H9 (cell line): ENCODE measurements around the gene TSPAN31. TPM values are rescaled to one million over a fixed set of nuclear protein-coding genes. Genes with fewer than 3 reads are reported as not detected.

Experiments used
- DNase-seq: peaks from one replicate; pipeline ENCODE4 v3.0.0-alpha.2; 2017
- H2AFZ ChIP-seq: one replicate; pipeline ENCODE4 v1.6.1; 2013; ENCODE audit warnings: mild to moderate bottlenecking, low read length, control low read depth, moderate library complexity
- H2AK5ac ChIP-seq: 2 replicates; pipeline ENCODE4 v1.6.1; 2013; ENCODE audit warnings: low read length, control low read depth, mixed read lengths; ENCODE audit not compliant: insufficient read length
- H2BK120ac ChIP-seq: one replicate; pipeline ENCODE4 v1.6.1; 2013; ENCODE audit warnings: low read depth, mild to moderate bottlenecking, low read length, control low read depth, inconsistent platforms; ENCODE audit not compliant: poor library complexity, severe bottlenecking
- H2BK12ac ChIP-seq: 2 replicates; pipeline ENCODE4 v1.6.1; 2013; ENCODE audit warnings: low read length, control low read depth, mixed read lengths, low read depth; ENCODE audit not compliant: insufficient read length
- H2BK15ac ChIP-seq: 2 replicates; pipeline ENCODE4 v1.6.1; 2013; ENCODE audit warnings: low read depth, low read length, control low read depth
- H2BK20ac ChIP-seq: one replicate; pipeline ENCODE4 v1.6.1; 2013; ENCODE audit warnings: low read depth, mild to moderate bottlenecking, low read length, control low read depth, inconsistent platforms; ENCODE audit not compliant: poor library complexity, severe bottlenecking
- H2BK5ac ChIP-seq: 2 replicates; pipeline ENCODE4 v1.6.1; 2013; ENCODE audit warnings: low read length, control low read depth, mixed read lengths; ENCODE audit not compliant: insufficient read length
- H3K14ac ChIP-seq: 2 replicates; pipeline ENCODE4 v1.6.1; 2013; ENCODE audit warnings: low read length, control low read depth; ENCODE audit not compliant: insufficient read depth
- H3K18ac ChIP-seq: 2 replicates; pipeline ENCODE4 v1.6.1; 2013; ENCODE audit warnings: low read depth, mild to moderate bottlenecking, mixed read lengths, low read length, control low read depth; ENCODE audit not compliant: insufficient read length
- H3K23ac ChIP-seq: 2 replicates; pipeline ENCODE4 v1.6.1; 2013; ENCODE audit warnings: low read length, control low read depth, mixed read lengths, low read depth; ENCODE audit not compliant: insufficient read length
- H3K23me2 ChIP-seq: 2 replicates; pipeline ENCODE4 v1.6.1; 2013; ENCODE audit warnings: low read depth, mild to moderate bottlenecking, mixed read lengths, low read length, control low read depth; ENCODE audit not compliant: insufficient read length, poor library complexity, severe bottlenecking
- H3K27ac ChIP-seq: 2 replicates; pipeline ENCODE4 v1.5.1; 2013; ENCODE audit warnings: low read length, control low read depth, mixed read lengths, low read depth; ENCODE audit not compliant: insufficient read length
- H3K27me3 ChIP-seq: 2 replicates; pipeline ENCODE4 v1.6.1; 2013; ENCODE audit warnings: low read length, control low read depth, inconsistent platforms; ENCODE audit not compliant: insufficient read depth
- H3K4ac ChIP-seq: 2 replicates; pipeline ENCODE4 v1.6.1; 2013; ENCODE audit warnings: low read depth, mild to moderate bottlenecking, control low read depth, inconsistent platforms, low read length, moderate library complexity
- H3K4me1 ChIP-seq: 2 replicates; pipeline ENCODE4 v1.6.1; 2013; ENCODE audit warnings: low read length, control low read depth, inconsistent platforms; ENCODE audit not compliant: insufficient read depth
- H3K4me2 ChIP-seq: 2 replicates; pipeline ENCODE4 v1.6.1; 2013; ENCODE audit warnings: low read length, control low read depth, mixed read lengths; ENCODE audit not compliant: insufficient read length, insufficient read depth
- H3K56ac ChIP-seq: 2 replicates; pipeline ENCODE4 v1.6.1; 2013; ENCODE audit warnings: low read depth, mild to moderate bottlenecking, mixed read lengths, low read length, control low read depth; ENCODE audit not compliant: insufficient read length
- H3K79me1 ChIP-seq: 2 replicates; pipeline ENCODE4 v1.6.1; 2013; ENCODE audit warnings: low read depth, mild to moderate bottlenecking, moderate library complexity, low read length, control low read depth, inconsistent platforms; ENCODE audit not compliant: insufficient read depth, poor library complexity, severe bottlenecking
- H3K79me2 ChIP-seq: 2 replicates; pipeline ENCODE4 v1.6.1; 2013; ENCODE audit warnings: low read length, control low read depth, inconsistent platforms; ENCODE audit not compliant: insufficient read depth
- H3K9ac ChIP-seq: 2 replicates; pipeline ENCODE4 v1.6.1; 2013; ENCODE audit warnings: low read length, control low read depth, mixed read lengths; ENCODE audit not compliant: insufficient read length; ENCODE audit errors: extremely low read depth
- H3K9me3 ChIP-seq: one replicate; pipeline ENCODE4 v1.6.1; 2013; ENCODE audit warnings: low read depth, low read length, inconsistent platforms; ENCODE audit not compliant: control insufficient read depth
- H3T11ph ChIP-seq: one replicate; pipeline ENCODE4 v1.6.1; 2013; ENCODE audit warnings: mild to moderate bottlenecking, low read length, control low read depth, inconsistent platforms
- H4K20me1 ChIP-seq: one replicate; pipeline ENCODE4 v1.6.1; 2013; ENCODE audit not compliant: control insufficient read depth, insufficient read length, insufficient read depth
- H4K5ac ChIP-seq: 2 replicates; pipeline ENCODE4 v1.6.1; 2013; ENCODE audit warnings: low read depth, mild to moderate bottlenecking, mixed read lengths, low read length, control low read depth; ENCODE audit not compliant: insufficient read length
- H4K8ac ChIP-seq: replicated peaks from 2 replicates; pipeline ENCODE4 v1.6.1; 2013; ENCODE audit warnings: low read length, control low read depth, mixed read lengths, low read depth; ENCODE audit not compliant: insufficient read length
- H4K91ac ChIP-seq: 2 replicates; pipeline ENCODE4 v1.6.1; 2013; ENCODE audit warnings: low read depth, mild to moderate bottlenecking, moderate library complexity, mixed read lengths, low read length, control low read depth; ENCODE audit not compliant: insufficient read length
- H3K27ac Mint-ChIP-seq, 3 experiments: 2 replicates in 2 of 3; 3 replicates in 1 of 3; pipeline ENCODE4 v1.8.0; 2020 to 2021; ENCODE audit warnings: mixed read lengths in 3 of 3, mild to moderate bottlenecking in 1 of 3, moderate library complexity in 1 of 3
- H3K27me3 Mint-ChIP-seq: 2 replicates; pipeline ENCODE4 v1.8.0; 2021; ENCODE audit warnings: low read depth, mild to moderate bottlenecking, moderate library complexity, mixed read lengths
- H3K36me3 Mint-ChIP-seq, 3 experiments: 2 replicates in 2 of 3; 3 replicates in 1 of 3; pipeline ENCODE4 v1.8.0; 2020 to 2021; ENCODE audit warnings: low read depth in 3 of 3, mixed read lengths in 3 of 3; ENCODE audit not compliant: insufficient read depth in 1 of 3
- H3K4me1 Mint-ChIP-seq, 2 experiments: 2 replicates each; pipeline ENCODE4 v1.8.0; 2020; ENCODE audit warnings: mixed read lengths in 2 of 2
- H3K4me3 Mint-ChIP-seq, 2 experiments: 2 replicates in 1 of 2; 3 replicates in 1 of 2; pipeline ENCODE4 v1.8.0; 2020 to 2021; ENCODE audit warnings: mild to moderate bottlenecking in 2 of 2, mixed read lengths in 2 of 2, moderate library complexity in 1 of 2
- H3K9me3 Mint-ChIP-seq, 2 experiments: 2 replicates in 1 of 2; 3 replicates in 1 of 2; pipeline ENCODE4 v1.8.0; 2020; ENCODE audit warnings: mild to moderate bottlenecking in 2 of 2, mixed read lengths in 2 of 2, moderate library complexity in 1 of 2
- CTCF ChIP-seq: fragments of 200-600 bp; sonication (generic); conservative IDR thresholded peaks from 3 replicates; pipeline ENCODE4 v1.8.0; 2021; ENCODE audit warnings: antibody characterized with exemption, mild to moderate bottlenecking
- WGBS: extraction: QIAGEN DNeasy Blood & Tissue Kit; methylation state at CpG from one replicate; pipeline ENCODE4 v1.1.7; 2013; ENCODE audit warnings: missing lambda C conversion rate, low lambda C conversion rate, mixed read lengths; ENCODE audit not compliant: insufficient read length; ENCODE audit errors: extremely low coverage; 5-methylcytosine and 5-hydroxymethylcytosine counted together
- total RNA-seq: library from RNA; stranded (reverse); gene quantifications from 2 replicates; pipeline ENCODE4 v1.2.1, GENCODE V29; 2021

TSPAN31 gene
- total RNA-seq, 1 experiment from 2014 or later = 20.0 TPM

DNA sequence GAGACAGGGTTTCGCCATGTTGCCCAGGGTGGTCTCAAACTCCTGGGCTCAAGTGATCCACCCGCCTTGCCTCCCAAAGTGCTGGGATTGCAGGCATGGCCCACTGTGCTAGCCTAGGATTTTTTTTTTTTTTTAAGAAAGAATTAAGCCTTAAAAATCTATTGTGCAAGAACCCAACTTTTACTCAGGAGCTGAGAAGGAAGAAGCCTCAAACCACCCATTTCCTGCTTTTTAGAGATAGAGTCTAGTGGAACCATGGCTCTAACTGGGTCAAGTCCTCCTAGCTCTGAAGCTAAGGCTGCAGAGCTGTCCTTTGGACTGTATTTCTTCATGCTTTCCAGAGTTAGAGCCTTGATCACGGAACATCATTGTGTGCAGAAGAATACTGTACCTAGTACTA lies 36.4 kb downstream of the TSPAN31 start:
- Histone ChIP-seq H3K79me1 (no peaks in the 10 kb centered on the region), H3K9me3 (no peaks in the 10 kb centered on the region), H3K4me2 (no peak overlapping the region), H2AK5ac (no peak overlapping the region), H3T11ph (no peak overlapping the region), H4K91ac (no peak overlapping the region), H4K5ac (no peak overlapping the region), H4K8ac (no peak overlapping the region), H2BK15ac (no peak overlapping the region), H2BK12ac (no peak overlapping the region), H4K20me1 (no peaks in the 10 kb centered on the region), H3K79me2 (no peaks in the 10 kb centered on the region; the same call in 1 of the 2 replicates), H3K4me1 (no peaks in the 10 kb centered on the region), H2BK120ac (no peak overlapping the region), H2BK5ac (no peak overlapping the region), H3K27me3 (no peaks in the 10 kb centered on the region), H3K56ac (no peak overlapping the region), H2BK20ac (no peak overlapping the region), H3K9ac (no peak overlapping the region), H2AFZ (no peak overlapping the region), H3K23me2 (peaks cover 5% of the 10 kb centered on the region), H3K27ac (no peak overlapping the region), H3K14ac (no peak overlapping the region), H3K23ac (no peak overlapping the region), H3K4ac (no peak overlapping the region), H3K18ac (no peak overlapping the region)
- H3K36me3 Mint-ChIP-seq = peaks cover 9 to 20% (median 10%) of the 10 kb centered on the region in 3 experiments
- no peak overlapping the region for H3K4me3 Mint-ChIP-seq
- peaks cover 4 to 7% of the 10 kb centered on the region in 2 experiments for H3K4me1 Mint-ChIP-seq
- H3K27me3 Mint-ChIP-seq = no peaks in the 10 kb centered on the region; the same call in 1 of the 2 replicates
- peaks cover 0 to 3% of the 10 kb centered on the region in 2 experiments; a peak in 2 of 5 replicates for H3K9me3 Mint-ChIP-seq
- no peak for TF ChIP-seq CTCF
- WGBS = no CpG with 5 or more reads among the region's 3 CpGs
- H3K27ac Mint-ChIP-seq = no peak overlapping the region
- no peak for DNase-seq
